Adipose tissue (tissue), 3 donors: ENCODE data around the gene SLC25A23. TPM values are rescaled to one million over a fixed set of nuclear protein-coding genes. Genes with fewer than 3 reads are reported as not detected.
"Not testable (repeated sequence)": the region's sequence is repeated elsewhere in the genome, so short reads cannot be mapped to it uniquely, and the experiment has no call there.

Source experiments
- H3K27ac ChIP-seq: one replicate; pipeline ENCODE4 v1.5.1; 2013; ENCODE audit warnings: low read depth, low read length
- WGBS, 3 donors: extraction: QIAGEN DNeasy Blood & Tissue Kit; methylation state at CpG; one replicate each; pipeline ENCODE4 v1.1.7; 2013; 5-methylcytosine and 5-hydroxymethylcytosine counted together
- polyA plus RNA-seq, 3 donors: library from polyadenylated mRNA; stranded (reverse); fragments of 200-250 nt; gene quantifications; one replicate each; pipeline ENCODE4 v1.2.3, GENCODE V29; 2013
- donor health status: healthy with polysubstance abuse.
- donor health status: Bipolar disorder and iron deficiency.
- donor health status: healthy.

Gene SLC25A23
- polyA plus RNA-seq, 3 donors: 14.0 to 40.1 (median 26.5) TPM

DNA sequence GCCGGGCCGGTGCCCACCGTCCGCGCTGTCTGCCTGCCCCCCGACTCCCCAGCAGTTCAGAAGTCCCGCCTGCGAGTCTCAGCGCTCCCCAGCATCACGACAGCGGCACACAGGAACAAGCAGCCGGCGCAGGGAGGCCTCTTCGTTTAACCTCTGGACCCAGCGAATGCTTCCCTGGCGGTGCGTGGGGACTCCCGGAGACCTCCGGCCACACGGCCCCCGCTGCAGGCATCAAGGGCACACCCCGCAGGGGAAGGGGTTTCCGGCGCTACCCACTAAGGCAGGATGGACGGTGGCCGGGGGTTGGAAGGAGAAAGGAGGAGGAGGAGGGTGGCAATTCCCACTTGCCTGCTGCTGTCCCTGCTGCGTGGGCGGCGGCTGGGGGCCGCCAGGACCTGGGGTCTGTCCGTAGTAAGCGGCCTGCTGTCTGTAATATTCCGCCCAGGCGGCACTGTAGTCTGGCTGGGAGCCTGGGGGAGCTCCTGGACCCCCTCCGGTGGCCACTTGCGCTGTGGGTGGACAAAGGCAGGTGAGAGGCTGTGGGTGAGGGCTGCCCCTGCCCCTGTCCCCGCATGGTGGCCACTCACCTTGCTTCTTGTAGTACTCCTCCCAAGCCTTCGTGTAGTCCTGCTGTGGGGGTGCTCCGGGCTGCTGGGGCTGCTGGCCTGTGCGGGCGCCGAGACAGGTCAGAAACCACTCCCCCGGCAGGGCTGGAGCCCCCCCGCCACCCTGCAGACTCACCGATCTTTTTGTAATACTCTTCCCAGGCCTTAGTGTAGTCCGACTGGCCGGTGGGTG, 44.6 kb downstream of the SLC25A23 start:
- H3K27ac ChIP-seq: no peak overlapping the region
- 92 to 94% (median 92%) methylated on average over 44 to 47 of the region's 47 CpGs for WGBS, 3 donors

DNA sequence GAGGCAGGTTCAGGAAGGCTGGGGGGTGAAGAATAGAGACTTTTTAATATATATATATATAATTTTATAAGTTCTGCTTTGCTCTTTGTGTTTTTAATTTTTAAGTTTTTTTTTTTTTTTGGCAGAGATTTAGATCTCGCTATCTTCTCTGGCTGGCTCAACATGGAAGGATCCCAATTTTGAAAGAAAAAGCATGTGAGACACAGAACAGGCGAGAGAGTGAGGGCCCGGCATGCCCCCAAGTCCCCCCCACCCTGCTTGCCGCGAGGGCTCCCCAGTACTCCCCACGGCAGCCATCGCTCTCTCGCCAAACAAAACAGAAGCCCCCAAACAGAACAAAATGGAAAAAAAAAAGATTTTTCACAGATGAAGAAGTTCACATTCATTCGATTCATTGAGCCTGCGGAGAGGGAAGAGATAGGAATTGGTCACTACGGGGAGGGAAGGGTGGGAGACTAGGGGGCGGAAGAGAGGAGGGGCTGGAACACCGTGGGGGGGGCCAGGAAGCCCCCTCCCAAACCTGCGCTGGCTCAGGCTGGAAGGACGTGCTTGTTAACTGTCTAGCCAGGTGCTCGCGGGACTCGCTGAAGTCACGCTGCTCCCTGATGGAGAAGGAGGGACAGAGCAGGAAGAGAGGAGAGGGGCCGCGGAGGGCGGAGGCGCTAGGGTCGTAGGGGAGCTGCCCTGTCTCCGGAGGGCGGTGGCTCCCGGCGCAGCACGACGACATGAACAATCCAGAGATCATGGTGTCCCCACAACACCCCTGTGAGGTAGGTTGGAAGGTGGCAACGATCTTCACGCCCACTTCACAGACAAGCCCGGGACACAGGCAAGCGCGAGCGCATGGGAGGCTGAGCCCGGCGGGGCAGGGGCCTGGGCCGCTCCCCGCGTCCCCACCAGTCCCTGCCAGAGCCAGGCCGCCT, 45.6 kb downstream of the SLC25A23 start:
- WGBS, 3 donors: 72 to 74% (median 73%) methylated on average over 42 of the region's 42 CpGs
- no peak overlapping the region for H3K27ac ChIP-seq

DNA sequence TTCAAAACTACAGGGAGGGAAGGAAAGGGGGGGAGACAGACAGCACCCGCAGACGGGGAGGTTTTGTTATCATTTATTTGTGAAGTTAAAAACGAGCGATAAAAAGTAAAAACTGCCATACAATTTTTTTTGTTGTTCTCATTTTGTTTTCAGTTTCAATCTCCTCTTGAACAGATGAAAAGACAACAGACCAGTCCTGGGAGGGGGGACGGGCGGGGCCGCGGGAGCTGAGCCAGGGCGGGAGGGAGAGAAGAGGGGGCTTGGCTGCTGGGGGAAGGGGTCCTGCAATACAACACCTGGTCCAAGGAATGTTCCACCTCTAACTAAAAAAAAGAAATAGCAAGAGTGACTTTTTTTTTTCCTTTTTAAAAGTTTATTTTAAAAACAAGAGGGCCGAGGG, 46.3 kb downstream of the SLC25A23 start:
- WGBS, 3 donors: 51 to 65% (median 63%) methylated on average over 10 of the region's 10 CpGs
- H3K27ac ChIP-seq: no peak overlapping the region

DNA sequence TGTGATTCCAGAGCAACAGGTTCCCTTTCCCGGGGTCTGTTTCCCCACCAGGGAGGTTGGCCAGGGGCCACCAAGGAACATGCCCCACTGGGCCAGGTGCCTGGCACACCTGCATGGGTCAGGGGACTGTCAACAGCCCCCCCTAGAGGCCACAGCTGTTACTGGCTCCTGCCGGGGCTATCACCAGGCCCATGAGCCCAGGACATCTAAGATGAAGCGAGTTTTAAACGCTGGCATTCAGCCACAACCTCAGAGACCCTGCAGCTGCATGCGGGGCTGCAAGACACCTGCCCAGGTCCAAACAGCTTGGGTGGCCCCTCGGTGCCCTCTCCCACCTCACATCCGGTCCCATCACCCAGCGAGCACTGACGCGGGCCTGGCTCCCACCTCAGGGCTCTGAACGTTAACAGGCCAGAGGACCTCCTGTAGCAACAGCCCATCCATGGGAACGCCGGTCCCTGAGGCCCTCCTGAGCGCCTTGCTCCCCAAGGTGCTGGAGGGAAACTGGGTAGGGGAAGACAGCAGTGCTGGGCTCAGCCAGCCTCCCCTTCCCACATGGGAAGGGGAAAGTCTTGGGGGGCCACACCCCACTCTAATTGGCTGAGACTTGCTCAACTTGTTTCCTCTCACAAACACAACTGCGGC, 47.0 kb downstream of the SLC25A23 start:
- 46 to 58% (median 50%) methylated on average over 15 of the region's 15 CpGs for WGBS, 3 donors

DNA sequence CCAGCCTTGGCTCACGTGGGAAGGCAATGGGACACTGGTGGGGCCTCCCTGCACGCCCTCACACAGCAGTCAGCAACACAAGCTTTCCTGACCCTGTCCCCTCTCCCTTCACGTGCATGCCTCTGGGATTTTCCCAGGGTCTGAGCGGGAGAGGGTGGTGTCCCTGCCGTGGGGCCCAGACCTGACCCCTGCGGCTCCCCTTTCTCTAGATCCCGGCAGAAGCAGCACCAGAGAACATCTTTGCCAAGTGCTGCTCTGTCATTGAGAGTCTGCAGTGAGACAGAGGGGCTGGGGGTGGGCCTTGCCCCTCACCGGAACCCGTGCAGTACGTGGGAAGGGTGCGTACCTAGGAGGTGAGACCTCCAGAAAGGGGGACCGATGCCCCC, 47.5 kb downstream of the SLC25A23 start:
- WGBS, 3 donors: 55 to 73% (median 71%) methylated on average over 12 of the region's 12 CpGs
- H3K27ac ChIP-seq: no peak overlapping the region

More for the DNA sequence above, 47.0 kb downstream of the SLC25A23 start:
- no peak overlapping the region for H3K27ac ChIP-seq

DNA sequence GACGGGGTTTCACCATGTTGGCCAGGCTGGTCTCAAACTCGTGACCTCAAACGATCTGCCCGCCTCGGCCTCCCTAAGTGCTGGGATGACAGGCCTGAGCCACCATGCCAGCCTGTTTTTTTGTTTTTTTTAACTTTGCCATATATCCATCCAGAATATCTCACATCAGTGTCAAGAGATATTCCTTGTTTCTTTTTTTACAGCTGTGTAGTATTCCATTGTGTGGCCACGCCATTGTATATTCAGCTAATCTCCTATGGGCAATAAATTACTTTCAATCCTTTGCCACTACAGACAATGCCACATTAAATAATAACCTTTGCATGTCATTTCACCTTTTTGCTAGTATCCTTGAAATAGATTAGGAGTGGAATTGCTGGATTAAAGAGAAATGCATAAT, 50.2 kb downstream of the SLC25A23 start:
- 87 to 97% (median 88%) methylated on average over 6 of the region's 6 CpGs for WGBS, 3 donors
- H3K27ac ChIP-seq: no peak overlapping the region

DNA sequence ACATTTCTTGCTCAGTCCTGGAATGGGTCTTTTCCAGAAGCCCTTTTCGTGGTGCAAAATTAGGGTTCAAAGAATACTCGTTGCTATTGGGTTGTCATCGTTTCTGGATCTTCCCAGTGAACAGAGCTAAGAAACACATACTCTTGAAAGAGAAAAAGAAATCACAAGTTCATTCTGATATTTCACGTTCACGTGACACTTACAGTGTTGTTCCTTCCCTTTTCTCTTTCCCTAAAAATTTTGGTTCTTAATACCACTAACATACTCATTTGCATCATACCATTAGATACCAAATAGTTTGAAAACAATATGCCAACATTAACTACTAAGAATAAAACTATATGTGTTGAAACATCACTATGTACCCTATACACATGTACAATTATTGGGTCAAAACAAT, 53.2 kb downstream of the SLC25A23 start:
- no peak overlapping the region for H3K27ac ChIP-seq
- WGBS, 3 donors: 70 to 88% (median 74%) methylated on average over 5 of the region's 5 CpGs

DNA sequence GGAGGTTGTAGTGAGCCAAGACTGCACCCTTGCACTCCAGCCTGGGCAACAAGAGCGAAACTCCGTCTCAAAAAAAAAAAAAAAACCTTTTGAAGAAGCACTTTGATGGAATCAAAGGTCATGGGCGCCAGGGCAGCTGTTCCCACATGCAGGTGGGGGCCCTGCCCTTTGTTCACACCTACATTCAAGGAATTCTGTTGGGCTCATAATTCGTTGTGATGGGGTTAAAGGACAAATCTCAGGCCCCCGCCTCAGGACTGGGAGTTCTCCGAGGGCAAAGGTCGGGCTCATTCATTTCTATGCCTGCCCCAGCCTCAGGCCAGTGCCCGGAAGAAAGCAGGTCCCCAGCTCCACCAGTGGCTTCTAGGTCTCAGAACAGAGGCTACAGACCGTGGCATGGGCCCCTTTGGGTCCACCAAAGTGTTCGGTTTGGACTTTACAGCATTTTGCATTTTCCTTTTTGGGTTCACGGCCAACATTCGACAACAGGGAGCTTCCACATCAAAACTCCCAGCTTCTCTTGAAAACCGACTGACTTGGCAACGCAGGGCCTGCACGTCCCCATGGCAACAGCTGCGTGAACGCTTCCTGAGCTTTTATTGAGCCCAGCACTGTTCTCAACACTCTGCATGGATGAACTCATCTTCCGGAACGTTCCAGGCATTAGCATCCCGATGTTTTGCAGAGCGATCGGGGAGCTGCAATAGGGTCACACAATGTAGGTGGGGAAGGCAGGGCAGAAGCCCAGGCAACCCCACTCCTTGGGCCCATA, 56.6 kb downstream of the SLC25A23 start:
- H3K27ac ChIP-seq: no peak overlapping the region
- WGBS, 3 donors: 46 to 62% (median 50%) methylated on average over 22 of the region's 22 CpGs

DNA sequence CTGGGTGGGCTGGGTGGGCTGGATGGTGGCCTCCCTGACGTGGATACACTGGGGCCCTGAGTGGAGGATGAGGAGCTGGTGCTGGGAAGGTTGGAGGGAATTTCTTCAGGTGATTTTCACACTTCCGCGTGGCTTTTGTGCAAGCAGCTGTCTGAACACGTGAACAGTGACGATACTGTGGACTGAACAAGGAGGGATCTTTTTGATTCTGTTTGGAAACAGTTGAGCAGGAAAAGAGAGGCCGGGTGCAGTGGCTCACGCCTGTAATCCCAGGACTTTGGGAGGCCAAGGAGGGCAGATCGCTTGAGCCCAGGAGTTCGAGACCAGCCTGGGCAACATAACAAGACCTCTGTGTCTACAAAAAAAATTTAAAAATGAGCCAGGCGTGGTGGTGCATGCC, 57.5 kb downstream of the SLC25A23 start:
- H3K27ac ChIP-seq: no peak overlapping the region
- 86 to 93% (median 89%) methylated on average over 10 of the region's 10 CpGs for WGBS, 3 donors

DNA sequence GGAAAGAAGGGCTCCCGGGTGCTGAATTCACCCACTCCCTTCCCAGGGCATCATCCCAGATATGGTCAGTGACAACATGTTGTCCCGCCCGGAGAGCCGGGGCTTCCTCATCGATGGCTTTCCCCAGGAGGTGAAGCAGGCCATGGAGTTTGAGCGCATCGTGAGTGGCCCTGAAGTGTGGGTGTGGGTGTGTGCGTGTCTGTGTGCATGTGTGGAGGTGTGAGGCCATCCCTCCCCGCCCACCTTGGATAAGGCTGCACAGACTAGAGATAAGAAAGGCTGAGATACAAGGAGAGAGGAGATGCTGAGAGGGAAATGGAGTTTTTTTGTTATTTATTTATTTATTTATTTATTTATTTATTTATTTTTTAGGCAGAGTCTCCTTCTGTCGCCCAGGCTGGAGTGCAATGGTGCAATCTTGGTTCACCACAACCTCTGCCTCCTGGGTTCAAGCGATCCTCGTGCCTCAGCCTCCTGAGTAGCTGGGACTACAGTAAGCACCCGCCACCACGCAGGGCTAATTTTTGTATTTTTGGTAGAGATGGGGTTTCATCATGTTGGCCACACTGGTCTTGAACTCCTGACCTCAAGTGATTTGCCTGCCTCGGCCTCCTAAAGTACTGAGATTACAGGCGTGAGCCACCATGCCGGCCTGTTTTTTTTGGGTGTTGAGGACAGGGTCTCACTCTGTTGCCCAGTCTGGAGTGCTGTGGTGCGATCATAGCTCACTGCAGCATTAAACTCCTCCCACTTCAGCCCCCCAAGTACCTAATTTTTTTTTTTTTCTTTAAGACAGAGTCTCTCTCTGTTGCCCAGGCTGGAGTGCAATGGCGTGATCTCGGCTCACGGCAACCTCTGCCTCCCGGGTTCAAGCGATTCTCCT, 59.3 kb downstream of the SLC25A23 start:
- 85 to 92% (median 92%) methylated on average over 23 of the region's 23 CpGs for WGBS, 3 donors

DNA sequence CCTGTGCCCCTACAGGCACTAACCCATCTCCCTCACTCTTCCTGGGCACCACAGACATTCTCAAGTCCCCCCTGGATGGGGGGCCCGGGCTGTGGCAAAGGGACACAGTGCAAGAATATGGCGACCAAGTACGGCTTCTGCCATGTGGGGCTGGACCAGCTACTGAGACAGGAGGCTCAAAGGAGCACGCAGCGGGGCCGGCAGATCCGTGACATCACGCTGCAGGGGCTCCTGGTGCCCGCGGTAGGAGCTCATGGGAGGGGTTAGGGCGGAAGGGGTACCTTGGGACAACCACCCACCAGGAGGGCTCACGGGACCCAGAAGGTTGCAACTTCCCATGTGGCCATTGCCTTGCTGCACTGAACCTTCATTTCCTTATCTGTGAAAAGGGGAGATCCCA, 63.3 kb downstream of the SLC25A23 start:
- 94 to 96% (median 95%) methylated on average over 12 of the region's 12 CpGs for WGBS, 3 donors

More for the DNA sequence above, 59.3 kb downstream of the SLC25A23 start:
- not testable (repeated sequence) for H3K27ac ChIP-seq

DNA sequence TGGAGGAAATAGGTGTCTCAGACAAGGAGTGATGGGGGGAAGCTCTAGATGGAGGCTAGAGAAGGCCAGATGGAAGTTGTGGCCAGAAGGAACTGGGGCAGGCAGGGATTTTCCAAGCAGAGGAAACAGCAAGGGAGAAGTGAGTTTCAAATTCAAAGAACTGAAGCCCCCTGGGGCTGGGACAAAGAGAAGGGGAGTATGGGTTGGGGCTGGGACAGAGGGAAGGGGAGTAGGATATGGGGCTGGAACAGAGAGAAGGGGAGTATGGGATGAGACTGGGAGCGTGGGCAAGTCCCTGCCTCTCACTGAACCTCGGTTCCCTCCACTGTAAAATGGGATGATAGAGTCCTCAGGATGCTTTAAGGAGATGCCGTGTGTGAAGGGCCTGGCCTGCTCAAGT, 64.8 kb downstream of the SLC25A23 start:
- no peak overlapping the region for H3K27ac ChIP-seq
- 86 to 94% (median 87%) methylated on average over 3 of the region's 3 CpGs for WGBS, 3 donors

More for the DNA sequence above, 63.3 kb downstream of the SLC25A23 start:
- H3K27ac ChIP-seq: no peak overlapping the region

DNA sequence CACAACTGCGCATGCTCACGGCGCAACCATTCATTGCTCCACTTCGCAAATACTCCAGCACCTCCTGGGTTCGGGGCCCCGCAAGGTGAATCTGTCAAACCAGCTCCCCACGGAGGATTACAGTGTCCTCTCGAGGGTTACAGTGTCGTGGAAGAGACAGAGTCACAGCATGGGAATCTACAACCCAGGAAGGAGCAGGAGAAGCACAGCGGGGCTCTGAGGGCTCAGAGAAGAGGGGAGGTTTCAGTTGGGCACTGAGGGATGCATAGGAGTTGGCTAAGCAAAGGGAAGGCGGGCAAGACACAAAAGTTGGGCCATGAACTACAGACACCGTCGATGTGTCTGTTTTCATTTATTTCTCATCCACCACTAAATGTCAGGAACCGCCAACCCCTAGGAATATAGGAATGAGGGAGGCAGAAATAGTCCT, 65.6 kb downstream of the SLC25A23 start:
- WGBS, 3 donors: 24 to 29% (median 25%) methylated on average over 14 of the region's 14 CpGs
- H3K27ac ChIP-seq: no peak overlapping the region

DNA sequence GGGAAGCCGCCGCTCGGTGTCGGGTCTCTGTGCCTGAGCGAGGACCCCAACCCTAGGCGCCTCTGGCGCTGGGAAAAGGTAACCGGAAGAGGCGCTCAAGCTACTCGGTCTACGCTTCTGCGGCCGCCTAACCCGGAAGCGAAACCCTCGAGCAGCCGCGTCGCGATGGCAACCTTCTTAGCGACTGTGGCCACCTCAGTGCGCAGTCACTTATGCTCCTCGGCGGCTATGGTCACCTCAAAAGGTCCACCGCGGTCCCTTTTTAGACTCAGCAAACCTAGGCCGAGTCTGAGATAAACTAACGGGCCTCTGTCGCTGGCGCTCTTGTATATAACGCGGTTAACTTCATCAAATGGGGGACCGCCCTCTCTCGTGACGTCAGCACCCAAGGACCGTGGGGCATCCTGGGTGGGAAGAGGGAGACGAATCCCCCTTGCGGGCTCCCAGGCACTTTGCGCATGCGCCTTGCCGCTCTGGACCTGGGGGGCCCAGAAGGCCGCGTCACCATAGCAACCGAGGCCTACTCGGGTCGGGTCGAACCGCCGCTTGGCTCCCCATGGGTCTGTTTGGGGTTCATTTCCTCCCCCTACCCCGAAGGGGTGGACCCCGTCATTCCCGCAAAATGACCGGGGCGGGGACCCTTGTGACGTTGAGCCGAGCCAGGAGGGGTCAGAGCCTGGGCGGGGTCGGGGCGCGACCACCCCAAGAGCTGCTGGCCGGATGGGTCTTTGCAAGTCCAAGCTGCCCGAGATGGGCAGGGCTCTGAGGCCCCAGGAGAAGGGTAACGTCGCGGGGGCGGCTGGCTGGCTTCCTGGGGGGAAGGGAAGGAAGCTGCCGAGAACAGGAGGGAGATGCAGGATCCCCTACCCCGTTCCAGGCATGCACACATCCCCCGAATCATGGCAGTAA, 66.3 kb downstream of the SLC25A23 start, which contains the start of gene GTF2F1:
TSS of gene GTF2F1 (minus strand) at position 91 of the 909 bp plus-strand sequence. CDS start 169 bp downstream, outside the sequence.
- H3K27ac ChIP-seq: peak within 1 kb of the TSS; percentile 32
- 0 to 1% (median 0%) methylated on average over 65 to 69 of the region's 69 CpGs for WGBS, 3 donors

DNA sequence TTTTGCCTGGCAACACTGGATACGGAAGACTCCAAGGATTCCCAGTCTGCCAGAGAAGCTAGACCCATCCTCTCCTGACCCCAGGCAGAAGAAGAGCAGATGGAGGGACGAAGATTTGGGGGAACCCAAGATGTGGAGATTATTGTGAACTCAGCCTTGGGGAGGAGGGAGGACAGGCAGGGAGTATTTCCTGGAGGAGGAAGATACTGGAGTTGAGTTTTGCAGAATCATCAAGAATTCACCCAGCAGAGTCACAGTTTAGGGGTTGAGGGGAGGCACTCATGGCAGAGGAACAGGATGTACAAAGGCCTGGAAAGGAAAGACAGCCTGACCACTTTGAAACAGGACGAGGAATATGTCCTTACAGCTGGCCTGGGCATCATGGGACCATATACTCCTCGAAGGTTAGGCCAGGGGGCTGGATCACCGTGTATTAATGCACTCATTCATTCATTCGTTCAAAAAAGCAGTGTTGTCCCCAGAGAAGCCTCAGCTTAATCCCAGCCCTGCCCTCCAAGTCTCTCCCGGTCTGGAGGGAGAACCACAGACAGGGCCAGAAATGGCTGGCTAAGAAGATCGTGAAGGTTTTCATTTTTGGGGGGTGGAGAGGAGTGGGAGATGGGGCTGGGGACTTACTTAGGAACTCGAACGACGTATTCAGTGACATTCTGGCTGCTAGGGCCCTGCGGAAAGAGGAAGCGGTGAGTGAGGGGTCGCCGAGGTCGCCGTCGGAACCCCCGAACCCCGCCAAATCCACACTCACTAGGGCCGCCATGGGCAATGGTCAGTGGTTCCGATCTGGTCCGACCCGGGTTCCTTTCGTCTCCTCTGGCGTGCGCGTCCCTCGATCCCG, 67.1 kb downstream of the SLC25A23 start:
- WGBS, 3 donors: 7 to 8% (median 7%) methylated on average over 30 of the region's 30 CpGs
- H3K27ac ChIP-seq: no peak overlapping the region
